Bronchial epithelial cell (primary cell): ENCODE results near the gene ACTL10. TPM values are rescaled to one million over a fixed set of nuclear protein-coding genes. Genes with fewer than 3 reads are reported as not detected.

Experiments used
- DNase-seq: peaks from one replicate; pipeline ENCODE4 v3.0.0-alpha.2; 2010; ENCODE audit warnings: low read depth
- FAIRE-seq: peaks from 2 replicates; lab custom pipeline; 2011; peaks lifted over from hg19 to GRCh38; lab: Jason Lieb, UNC
- H3K27me3 ChIP-seq: 2 replicates; pipeline ENCODE4 v1.5.1; 2011; ENCODE audit warnings: low read length; ENCODE audit not compliant: control insufficient read depth, insufficient read depth
- H3K36me3 ChIP-seq: 2 replicates; pipeline ENCODE4 v1.5.1; 2011; ENCODE audit warnings: low read length; ENCODE audit not compliant: control insufficient read depth, insufficient read depth
- H3K4me3 ChIP-seq: 2 replicates; pipeline ENCODE4 v1.5.1; 2011; ENCODE audit warnings: mild to moderate bottlenecking, low read depth, low read length, control low read depth
- CTCF ChIP-seq: IDR thresholded peaks from 2 replicates; pipeline ENCODE4 v1.5.1; 2011; ENCODE audit warnings: mild to moderate bottlenecking, moderate library complexity, low read length, control low read depth, inconsistent platforms; ENCODE audit not compliant: insufficient read depth, severe bottlenecking
- total RNA-seq: library from RNA; depleted of rRNA; stranded (reverse); fragments of >200 nt; gene quantifications from 2 replicates; pipeline ENCODE4 v1.2.1, GENCODE V29; 2014

The ACTL10 gene
- total RNA-seq, 1 donor from 2014 or later: 1.6 TPM

- FAIRE-seq (no peak), DNase-seq (no peak)
- no peaks in the 10 kb centered on the region for H3K27me3 ChIP-seq
- no peak for TF ChIP-seq CTCF
- H3K4me3 ChIP-seq: no peak overlapping the region
- H3K36me3 ChIP-seq: no peaks in the 10 kb centered on the region
These were observed 35.1 kb downstream of the ACTL10 start for GRCh38 chr20:33701629-33702450.

GRCh38 chr20:33702861-33703260 is 36.1 kb downstream of the ACTL10 start:
- no peaks in the 10 kb centered on the region for H3K27me3 ChIP-seq
- TF ChIP-seq CTCF: no peak
- FAIRE-seq: no peak
- H3K4me3 ChIP-seq: no peak overlapping the region
- H3K36me3 ChIP-seq: peaks cover 1% of the 10 kb centered on the region
- no peak for DNase-seq

- no peak for TF ChIP-seq CTCF
- H3K4me3 ChIP-seq: no peak overlapping the region
- no peaks in the 10 kb centered on the region for H3K27me3 ChIP-seq
- H3K36me3 ChIP-seq: peaks cover 1% of the 10 kb centered on the region
- no peak for DNase-seq
- FAIRE-seq: no peak
These were observed 36.9 kb downstream of the ACTL10 start for GRCh38 chr20:33703498-33704137.

- no peak for TF ChIP-seq CTCF
- FAIRE-seq (no peak), DNase-seq (peak; percentile 72)
- peaks cover 1% of the 10 kb centered on the region for H3K36me3 ChIP-seq
- H3K4me3 ChIP-seq: no peak overlapping the region
- no peaks in the 10 kb centered on the region for H3K27me3 ChIP-seq
These were observed 37.6 kb downstream of the ACTL10 start for GRCh38 chr20:33704197-33704924.

- H3K27me3 ChIP-seq: no peaks in the 10 kb centered on the region
- FAIRE-seq (no peak), DNase-seq (no peak)
- no peak for TF ChIP-seq CTCF
- H3K4me3 ChIP-seq: no peak overlapping the region
- H3K36me3 ChIP-seq: peaks cover 2% of the 10 kb centered on the region
These were observed 40.9 kb downstream of the ACTL10 start for GRCh38 chr20:33707668-33708067.
